GM19240 (cell line): ENCODE data around the gene KCTD11.
A peak's percentile ranks its signal among the peaks of the same experiment; 100 is the strongest.

Experiments used
- DNase-seq: peaks from one replicate; pipeline ENCODE4 v3.0.0; 2011; ENCODE audit warnings: low spot score; ENCODE audit not compliant: insufficient read length

Gene KCTD11

DNA sequence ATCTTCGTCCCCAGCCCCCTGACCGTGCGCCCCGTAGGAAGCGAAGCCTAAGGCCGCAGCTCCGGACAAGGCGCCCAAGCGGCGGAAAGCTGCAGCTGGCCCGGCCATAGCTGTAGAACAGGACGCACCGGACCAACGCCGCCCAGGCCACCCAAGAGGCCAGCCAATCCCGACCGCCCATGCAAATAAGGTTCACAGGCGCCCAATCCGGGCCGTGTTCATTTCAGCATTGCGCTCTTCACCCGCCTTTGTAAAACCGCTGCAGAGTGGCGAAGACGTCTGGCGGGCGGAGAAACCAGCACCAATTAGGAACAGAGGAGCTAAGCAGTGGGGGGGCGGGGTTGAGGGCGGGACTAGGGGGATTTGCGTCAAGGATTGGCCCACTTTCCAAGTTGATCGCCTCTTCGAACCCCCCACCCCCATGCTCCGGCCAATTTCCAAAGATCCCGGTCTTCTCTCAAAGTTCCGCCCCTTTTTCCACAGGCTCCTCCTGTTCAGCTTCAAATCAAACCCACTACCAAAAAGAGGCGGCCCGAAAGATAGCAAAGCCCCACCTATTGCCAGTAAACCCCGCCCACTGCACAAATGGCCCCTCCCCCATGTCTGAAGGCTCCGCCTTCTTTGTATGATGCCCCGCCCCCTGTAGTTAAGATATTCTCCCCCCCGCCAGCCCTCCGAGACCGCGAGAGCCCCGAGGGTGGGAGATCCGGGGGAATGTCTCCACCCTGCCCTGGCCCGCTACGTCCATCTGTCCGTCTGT, 52.2 kb downstream of the KCTD11 start, which contains the start of gene TMEM256:
TSS of gene TMEM256 (minus strand) at position 121 of the 760 bp plus-strand sequence. CDS start at position 108, 13 bp downstream.
- peak; percentile 98 for DNase-seq
